Kasumi-1 (cell line): Measurements from ENCODE around the gene GCSAML.
A peak's percentile ranks its signal among the peaks of the same experiment; 100 is the strongest.

ENCODE experiments used
- DNase-seq, 2 experiments: peaks; one replicate each; lab custom pipeline; 2025; lab: John Stamatoyannopoulos, UW

GCSAML gene

DNA sequence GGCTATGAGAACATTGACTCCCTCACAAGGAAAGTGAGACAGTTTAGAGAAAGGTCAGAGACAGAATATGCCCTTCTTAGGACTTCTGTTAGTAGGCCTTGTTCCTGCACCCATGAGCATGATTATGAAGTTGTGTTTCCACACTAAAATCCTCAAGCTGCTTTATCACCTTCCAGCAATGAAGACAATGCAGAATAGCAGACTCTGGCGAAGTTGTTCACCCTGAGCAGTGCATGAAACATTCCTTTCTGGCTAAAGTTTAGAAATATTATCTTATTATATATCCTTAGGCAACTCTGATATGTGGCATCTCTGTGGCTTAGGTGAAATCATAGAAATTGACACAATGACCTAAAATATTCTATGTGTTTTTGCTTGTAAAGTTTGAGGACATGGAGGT is 25.3 kb downstream of the GCSAML start:
- DNase-seq, result no peak

DNA sequence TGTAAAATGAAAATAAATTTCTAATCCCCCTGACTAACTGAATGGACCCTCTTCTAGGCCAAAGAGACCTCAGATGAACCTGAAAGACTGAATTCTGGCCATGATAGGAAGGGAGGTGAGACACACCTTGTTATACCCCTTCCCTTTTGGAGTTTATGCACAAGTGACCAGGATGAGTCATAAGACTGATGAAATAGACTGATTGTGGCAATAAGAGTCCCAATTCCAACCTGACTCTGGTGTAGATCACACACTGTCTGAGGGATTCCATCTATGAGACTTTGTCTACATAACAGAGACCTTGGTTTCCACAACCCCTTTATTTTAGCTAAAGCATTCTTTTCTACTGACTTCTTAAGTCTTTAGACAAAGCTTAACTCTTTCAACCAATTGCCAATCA is 25.7 kb downstream of the GCSAML start:
- DNase-seq, result no peak

DNA sequence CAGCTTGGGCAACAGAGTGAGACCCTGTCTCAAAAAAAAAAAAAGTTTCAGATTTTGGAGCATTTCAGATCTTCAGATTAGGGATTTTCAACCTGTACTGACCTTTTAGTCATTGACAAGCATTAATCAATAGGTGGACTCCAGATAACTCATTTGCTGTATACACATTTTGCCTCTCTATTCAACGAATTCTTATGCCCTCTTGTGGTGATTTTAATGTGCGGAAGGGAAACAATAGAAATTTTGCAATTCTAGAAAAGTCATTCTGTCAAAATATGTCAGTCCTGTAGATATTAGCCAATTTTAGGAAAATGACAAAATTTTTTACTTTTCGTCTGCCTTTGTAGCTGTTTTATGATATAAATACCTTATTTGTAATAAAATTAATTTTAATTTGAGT is 27.6 kb downstream of the GCSAML start:
- DNase-seq, result peak; percentile 71 to 87

- DNase-seq, result no peak
Observed at GRCh38 chr1:247578946-247579460, 30.1 kb downstream of the GCSAML start.

- no peak for DNase-seq
Observed at GRCh38 chr1:247588060-247588459, 39.1 kb downstream of the GCSAML start, which contains the start of gene OR2G2. Gene OR2G2, plus strand, starts transcription at chr1:247588360. Its CDS starts 0 bp downstream, at chr1:247588360.

- no peak for DNase-seq
Observed at GRCh38 chr1:247605286-247605685, 56.4 kb downstream of the GCSAML start, which contains the start of gene OR2G3. Gene OR2G3, plus strand, starts transcription at chr1:247605586. Its CDS starts 0 bp downstream, at chr1:247605586.

DNA sequence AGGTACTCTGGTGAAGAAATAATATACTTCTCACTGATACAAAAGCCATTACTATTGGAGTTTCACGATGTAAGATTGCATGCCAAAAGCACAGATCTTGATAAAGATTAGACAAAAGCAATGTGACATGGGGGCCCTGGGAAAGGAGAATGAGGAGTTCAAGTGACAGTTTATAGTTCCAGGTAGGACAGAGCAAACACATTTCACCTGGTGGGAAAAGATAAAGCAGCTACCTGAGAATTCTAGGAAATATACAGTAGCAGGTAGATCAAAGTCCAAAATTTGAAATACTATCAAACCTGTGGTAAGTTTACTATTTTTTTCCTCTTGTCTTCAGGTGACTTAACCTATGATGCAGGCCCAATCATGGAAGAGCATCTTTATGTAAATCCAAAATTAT is 64.5 kb downstream of the GCSAML start:
- DNase-seq, result no peak

- DNase-seq, result no peak
Observed at GRCh38 chr1:247614625-247615024, 65.7 kb downstream of the GCSAML start.
